SU-DHL-6 (cell line): ENCODE data around the gene PPP2R2C.

ENCODE experiments used
- CTCF ChIP-seq: fragments of 200-600 bp; sonication (generic); IDR thresholded peaks from one replicate; pipeline ENCODE4 v1.5.1; 2017; ENCODE audit warnings: antibody characterized with exemption, mild to moderate bottlenecking, low read length, moderate library complexity; ENCODE audit not compliant: insufficient read depth, poor library complexity, severe bottlenecking
- EZH2phosphoT487 ChIP-seq: fragments of 200-600 bp; sonication (generic), shearing (Covaris generic); conservative IDR thresholded peaks from 2 replicates; pipeline ENCODE4 v1.6.1; 2018; ENCODE audit warnings: mild to moderate bottlenecking, antibody characterized with exemption, low read length, moderate library complexity, mixed read lengths

- TF ChIP-seq CTCF, result no peak
- TF ChIP-seq EZH2phosphoT487, result no peak
These were observed 162.6 kb downstream of the PPP2R2C start for GRCh38 chr4:6309777-6310176.
